IMR-90 (cell line): ENCODE data around the gene GRAMD4. TPM values are rescaled to one million over a fixed set of nuclear protein-coding genes. Genes with fewer than 3 reads are reported as not detected.

Experiments
- ATAC-seq: fragments of 200-7000 bp; cut with Tn5 transposase; 2 replicates; pipeline ENCODE4 v1.9.1; 2020; ENCODE audit warnings: low read depth, mild to moderate bottlenecking, moderate library complexity
- BruUV-seq: library from RNA; stranded (reverse); fragments of 400-500 nt; replicated peaks from 2 replicates; lab custom pipeline; 2021; lab: Mats Ljungman, UMichigan
- CTCF ChIA-PET: fragments of 300-600 bp; formaldehyde crosslinking; extraction: SDS; loops from one replicate; lab custom pipeline; 2021; ENCODE audit warnings: antibody characterized with exemption; lab: Yijun Ruan, JAX
- POLR2A ChIA-PET: fragments of 300-600 bp; sonication (Branson Sonifier 250); formaldehyde crosslinking; loops from one replicate; lab custom pipeline; 2022; ENCODE audit warnings: antibody characterized with exemption; ENCODE audit not compliant: unreplicated experiment; lab: Charles Lee
- DNase-seq: peaks from one replicate; pipeline ENCODE4 v3.0.0; 2013
- H2AFZ ChIP-seq: replicated peaks from 2 replicates; pipeline ENCODE3; 2013; ENCODE audit warnings: low read length, mild to moderate bottlenecking; ENCODE audit not compliant: poor library complexity
- H2AK5ac ChIP-seq: 2 replicates; pipeline ENCODE4 v1.6.1; 2013; ENCODE audit warnings: low read depth, low read length, inconsistent platforms
- H2AK9ac ChIP-seq: replicated peaks from 2 replicates; pipeline ENCODE3; 2013; ENCODE audit warnings: mild to moderate bottlenecking, low read depth, low read length, moderate library complexity; ENCODE audit not compliant: poor library complexity
- H2BK120ac ChIP-seq: 2 replicates; pipeline ENCODE4 v1.6.1; 2013; ENCODE audit warnings: low read depth, low read length, inconsistent platforms
- H2BK15ac ChIP-seq: 3 replicates; pipeline ENCODE4 v1.6.1; 2013; ENCODE audit warnings: low read depth, low read length, inconsistent platforms
- H2BK20ac ChIP-seq: 2 replicates; pipeline ENCODE4 v1.6.1; 2013; ENCODE audit warnings: low read depth, mild to moderate bottlenecking, inconsistent platforms, low read length, moderate library complexity
- H2BK5ac ChIP-seq: 2 replicates; pipeline ENCODE4 v1.6.1; 2013; ENCODE audit warnings: mild to moderate bottlenecking, low read depth, low read length, inconsistent platforms; ENCODE audit not compliant: poor library complexity, severe bottlenecking
- H3K14ac ChIP-seq: replicated peaks from 2 replicates; pipeline ENCODE4 v1.6.1; 2013; ENCODE audit warnings: low read depth, low read length, inconsistent platforms
- H3K18ac ChIP-seq: 2 replicates; pipeline ENCODE4 v1.6.1; 2013; ENCODE audit warnings: low read depth, low read length, control low read depth
- H3K23ac ChIP-seq: 2 replicates; pipeline ENCODE4 v1.6.1; 2013; ENCODE audit warnings: low read depth, low read length, inconsistent platforms
- H3K27ac ChIP-seq: 2 replicates; pipeline ENCODE4 v1.5.1; 2013; ENCODE audit warnings: mild to moderate bottlenecking, control low read depth, low read length; ENCODE audit not compliant: insufficient read depth
- H3K27me3 ChIP-seq: 2 replicates; pipeline ENCODE4 v1.6.1; 2013; ENCODE audit warnings: low read length; ENCODE audit not compliant: control insufficient read depth, insufficient read depth
- H3K36me3 ChIP-seq: 2 replicates; pipeline ENCODE4 v1.6.1; 2013; ENCODE audit warnings: low read length, mixed read lengths; ENCODE audit not compliant: control insufficient read depth, insufficient read depth
- H3K4ac ChIP-seq: 2 replicates; pipeline ENCODE4 v1.6.1; 2013; ENCODE audit warnings: low read depth, low read length, inconsistent platforms
- H3K4me1 ChIP-seq: 2 replicates; pipeline ENCODE4 v1.6.1; 2013; ENCODE audit warnings: low read length, mixed read lengths; ENCODE audit not compliant: control insufficient read depth, insufficient read depth
- H3K4me2 ChIP-seq: 2 replicates; pipeline ENCODE4 v1.6.1; 2013; ENCODE audit warnings: low read depth, mild to moderate bottlenecking, control low read depth, low read length, moderate library complexity
- H3K4me3 ChIP-seq: 2 replicates; pipeline ENCODE4 v1.5.1; 2013; ENCODE audit warnings: low read depth, mild to moderate bottlenecking, control low read depth, low read length, moderate library complexity; ENCODE audit not compliant: insufficient read depth
- H3K56ac ChIP-seq: 2 replicates; pipeline ENCODE4 v1.6.1; 2013; ENCODE audit warnings: low read length, inconsistent platforms; ENCODE audit not compliant: insufficient read depth; ENCODE audit errors: extremely low read depth
- H3K79me1 ChIP-seq, 2 experiments: 2 replicates each; pipeline ENCODE4 v1.6.1; 2013; ENCODE audit warnings: low read length in 2 of 2, inconsistent platforms in 1 of 2, low read depth in 1 of 2
- H3K9ac ChIP-seq: 2 replicates; pipeline ENCODE4 v1.6.1; 2013; ENCODE audit warnings: low read depth, low read length, control low read depth
- H3K9me1 ChIP-seq: 2 replicates; pipeline ENCODE4 v1.6.1; 2013; ENCODE audit warnings: low read length, inconsistent platforms; ENCODE audit not compliant: insufficient read depth
- H3K9me3 ChIP-seq: 2 replicates; pipeline ENCODE4 v1.6.1; 2013; ENCODE audit warnings: low read length; ENCODE audit not compliant: control insufficient read depth, insufficient read depth
- H4K20me1 ChIP-seq: 2 replicates; pipeline ENCODE4 v1.6.1; 2013; ENCODE audit warnings: low read length, inconsistent platforms; ENCODE audit not compliant: insufficient read depth
- H4K5ac ChIP-seq: 2 replicates; pipeline ENCODE4 v1.6.1; 2013; ENCODE audit warnings: mild to moderate bottlenecking, low read depth, low read length, control low read depth
- H4K8ac ChIP-seq, 2 experiments: 2 replicates each; pipeline ENCODE4 v1.6.1; 2013; ENCODE audit warnings: low read depth in 2 of 2, low read length in 2 of 2, control low read depth in 1 of 2, inconsistent platforms in 1 of 2
- H4K91ac ChIP-seq: 2 replicates; pipeline ENCODE4 v1.6.1; 2013; ENCODE audit warnings: low read depth, low read length, inconsistent platforms; ENCODE audit not compliant: insufficient read depth
- BHLHE40 ChIP-seq: fragments of 150-350 bp; IDR thresholded peaks from 2 replicates; pipeline ENCODE4 v1.6.1; 2016; ENCODE audit warnings: mild to moderate bottlenecking, low read depth, low read length
- CEBPB ChIP-seq: IDR thresholded peaks from 2 replicates; pipeline ENCODE4 v1.6.1; 2012; ENCODE audit warnings: low read depth, low read length, improper control_type of control experiment
- CHD1 ChIP-seq: IDR thresholded peaks from 2 replicates; pipeline ENCODE4 v1.6.1; 2012; ENCODE audit warnings: low read depth, low read length, improper control_type of control experiment
- FOS ChIP-seq: fragments of 150-350 bp; IDR thresholded peaks from 2 replicates; pipeline ENCODE4 v1.6.1; 2016; ENCODE audit warnings: low read depth, low read length
- MAFK ChIP-seq: IDR thresholded peaks from 2 replicates; pipeline ENCODE4 v1.6.1; 2012; ENCODE audit warnings: low read depth, low read length, improper control_type of control experiment
- MAZ ChIP-seq: IDR thresholded peaks from 2 replicates; pipeline ENCODE4 v1.6.1; 2012; ENCODE audit warnings: low read depth, mild to moderate bottlenecking, low read length, improper control_type of control experiment, moderate library complexity, borderline replicate concordance
- MXI1 ChIP-seq: IDR thresholded peaks from 2 replicates; pipeline ENCODE4 v1.6.1; 2012; ENCODE audit warnings: low read depth, mild to moderate bottlenecking, low read length, moderate library complexity, borderline replicate concordance
- NFE2L2 ChIP-seq: fragments of 150-350 bp; IDR thresholded peaks from 2 replicates; pipeline ENCODE4 v1.6.1; 2016; ENCODE audit warnings: low read depth, mild to moderate bottlenecking, low read length
- POLR2A ChIP-seq: IDR thresholded peaks from 2 replicates; pipeline ENCODE4 v1.6.1; 2012; ENCODE audit warnings: mild to moderate bottlenecking, low read depth, low read length
- RAD21 ChIP-seq: IDR thresholded peaks from 2 replicates; pipeline ENCODE4 v1.6.1; 2012; ENCODE audit warnings: low read length, improper control_type of control experiment
- RCOR1 ChIP-seq: IDR thresholded peaks from 2 replicates; pipeline ENCODE4 v1.6.1; 2012; ENCODE audit warnings: mild to moderate bottlenecking, low read length, improper control_type of control experiment; ENCODE audit not compliant: insufficient replicate concordance
- RFX5 ChIP-seq: IDR thresholded peaks from 2 replicates; pipeline ENCODE4 v1.8.0; 2012; ENCODE audit warnings: low read depth, mild to moderate bottlenecking, low read length, moderate library complexity
- SMC3 ChIP-seq: fragments of 150-350 bp; IDR thresholded peaks from 2 replicates; pipeline ENCODE4 v1.6.1; 2016; ENCODE audit warnings: low read depth, mild to moderate bottlenecking, antibody characterized with exemption, low read length, moderate library complexity
- WGBS, 2 experiments: methylation state at CpG; one replicate each; pipeline versions ENCODE4 v1.1.5 to v1.1.7; 2013; ENCODE audit warnings: missing lambda C conversion rate in 2 of 2; ENCODE audit not compliant: insufficient read length in 1 of 2; ENCODE audit errors: extremely low coverage in 2 of 2; 5-methylcytosine and 5-hydroxymethylcytosine counted together
- dilution Hi-C: fragments of 300-500 bp; cut with HindIII; formaldehyde crosslinking; loops from one replicate; pipeline ENCODE4 v1.14.3; 2018; ENCODE audit warnings: low sequenced_read_pairs; ENCODE audit not compliant: unreplicated experiment
- in situ Hi-C: fragments of 300-500 bp; cut with MboI; formaldehyde crosslinking; loops from 3 replicates; pipeline ENCODE4 v1.14.3; 2019; ENCODE audit warnings: low sequenced_read_pairs, inconsistent platforms, mixed read lengths
- intact Hi-C: fragments of 100-400 bp; cut with micrococcal nuclease; formaldehyde crosslinking; loops from 2 replicates; pipeline ENCODE4 v1.10.0; 2022
- polyA plus RNA-seq, 3 experiments: library from polyadenylated mRNA; depleted of rRNA; stranded (reverse); fragments of >200 nt; gene quantifications; 2 replicates each; pipeline ENCODE4 v1.2.3, GENCODE V29; 2012; ENCODE audit warnings: low replicate concordance in 1 of 3
- total RNA-seq: library from RNA; depleted of rRNA; stranded (reverse); fragments of >200 nt; gene quantifications from 2 replicates; pipeline ENCODE4 v1.2.3, GENCODE V29; 2012
- TF ChIP-seq, protein P1 (sequence below): fragments of 150-350 bp; IDR thresholded peaks from 2 replicates; pipeline ENCODE4 v1.6.1; 2017; ENCODE audit warnings: mild to moderate bottlenecking, antibody characterized with exemption, low read length, low read depth
- TF ChIP-seq, protein P2 (sequence below): fragments of 150-350 bp; IDR thresholded peaks from 2 replicates; pipeline ENCODE4 v1.6.1; 2016; ENCODE audit warnings: low read depth, mild to moderate bottlenecking, low read length, moderate library complexity, borderline replicate concordance
- TF ChIP-seq, protein P3 (sequence below): conservative IDR thresholded peaks from 2 replicates; pipeline ENCODE4 v1.5.1; 2012; ENCODE audit warnings: mild to moderate bottlenecking, low read depth, low read length, improper control_type of control experiment

Gene GRAMD4
- total and polyA plus RNA-seq, 2 of the 4 experiments (the other 2 are of a cell fraction): 2.7 to 5.8 TPM

DNA sequence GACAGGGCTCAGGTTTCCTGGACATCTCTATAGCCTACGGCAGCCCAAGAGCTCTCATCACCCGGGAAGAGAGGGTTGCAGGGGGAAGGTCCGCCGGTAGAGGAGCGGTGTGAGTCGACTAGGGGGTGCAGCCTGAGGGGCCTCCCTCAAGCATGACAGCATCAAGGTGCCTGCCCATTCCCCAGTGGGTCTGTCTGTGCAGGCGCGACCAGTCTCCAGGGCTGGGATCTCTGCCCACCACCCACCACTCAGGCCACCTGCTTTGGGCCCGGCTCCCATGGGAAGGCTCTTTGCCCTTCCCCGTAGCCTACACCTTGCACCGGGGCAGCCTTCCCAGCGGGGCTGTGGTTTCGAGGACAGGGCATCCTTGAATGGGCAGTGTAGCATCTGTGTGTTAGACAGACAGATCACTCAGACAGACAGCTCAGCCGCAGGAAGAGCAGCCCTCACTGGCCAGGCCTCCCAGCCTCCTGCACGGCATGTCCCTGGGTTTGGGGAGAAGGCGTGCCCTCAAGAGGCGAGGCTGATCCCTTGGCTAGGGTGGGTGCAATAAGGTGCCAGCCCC, 88.7 kb downstream of the GRAMD4 start:
- Histone ChIP-seq H2AK9ac (no peak overlapping the region), H3K18ac (no peak overlapping the region), H2AK5ac (no peak overlapping the region), H2BK5ac (no peak overlapping the region), H3K4me1 (peaks cover 5% of the 10 kb centered on the region; the same call in 1 of the 2 replicates), H3K56ac (no peak overlapping the region), H3K4me3 (no peak overlapping the region), H4K8ac (no peak overlapping the region), H2BK15ac (no peak overlapping the region), H3K79me1 (peaks cover 23 to 44% of the 10 kb centered on the region in 2 experiments), H3K14ac (no peak overlapping the region), H3K4me2 (no peak overlapping the region), H4K5ac (no peak overlapping the region), H3K27ac (no peak overlapping the region), H3K9me1 (peaks cover 11% of the 10 kb centered on the region), H3K4ac (no peak overlapping the region), H3K23ac (no peak overlapping the region), H4K20me1 (peaks cover 15% of the 10 kb centered on the region), H3K9me3 (no peaks in the 10 kb centered on the region), H2AFZ (no peak overlapping the region), H3K9ac (no peak overlapping the region), H3K36me3 (peaks cover 64% of the 10 kb centered on the region), H4K91ac (no peak overlapping the region), H2BK120ac (no peak overlapping the region), H3K27me3 (no peaks in the 10 kb centered on the region), H2BK20ac (no peak overlapping the region)
- DNase-seq: no peak
- in situ Hi-C loops (no loop called here), intact Hi-C loops (no loop called here), dilution Hi-C loops (no loop called here)
- 100% methylated on average over 2 of the region's 17 CpGs; no CpG with 5 or more reads in 1 of the 2 experiments for WGBS, 2 experiments
- ChIA-PET POLR2A (no interaction called here), CTCF (no interaction called here)
- no TSS peak for BruUV-seq
- ATAC-seq: no peak
- TF ChIP-seq MXI1 (no peak), FOS (no peak), CHD1 (no peak), MAZ (no peak), NFE2L2 (no peak), RCOR1 (no peak), POLR2A (no peak), BHLHE40 (no peak), CEBPB (no peak), RFX5 (no peak), MAFK (no peak), SMC3 (no peak), RAD21 (no peak)
- TF ChIP-seq, protein P1, sequence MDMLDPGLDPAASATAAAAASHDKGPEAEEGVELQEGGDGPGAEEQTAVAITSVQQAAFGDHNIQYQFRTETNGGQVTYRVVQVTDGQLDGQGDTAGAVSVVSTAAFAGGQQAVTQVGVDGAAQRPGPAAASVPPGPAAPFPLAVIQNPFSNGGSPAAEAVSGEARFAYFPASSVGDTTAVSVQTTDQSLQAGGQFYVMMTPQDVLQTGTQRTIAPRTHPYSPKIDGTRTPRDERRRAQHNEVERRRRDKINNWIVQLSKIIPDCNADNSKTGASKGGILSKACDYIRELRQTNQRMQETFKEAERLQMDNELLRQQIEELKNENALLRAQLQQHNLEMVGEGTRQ: no peak
- TF ChIP-seq, protein P2, sequence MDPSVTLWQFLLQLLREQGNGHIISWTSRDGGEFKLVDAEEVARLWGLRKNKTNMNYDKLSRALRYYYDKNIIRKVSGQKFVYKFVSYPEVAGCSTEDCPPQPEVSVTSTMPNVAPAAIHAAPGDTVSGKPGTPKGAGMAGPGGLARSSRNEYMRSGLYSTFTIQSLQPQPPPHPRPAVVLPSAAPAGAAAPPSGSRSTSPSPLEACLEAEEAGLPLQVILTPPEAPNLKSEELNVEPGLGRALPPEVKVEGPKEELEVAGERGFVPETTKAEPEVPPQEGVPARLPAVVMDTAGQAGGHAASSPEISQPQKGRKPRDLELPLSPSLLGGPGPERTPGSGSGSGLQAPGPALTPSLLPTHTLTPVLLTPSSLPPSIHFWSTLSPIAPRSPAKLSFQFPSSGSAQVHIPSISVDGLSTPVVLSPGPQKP: no peak
- TF ChIP-seq, protein P3, sequence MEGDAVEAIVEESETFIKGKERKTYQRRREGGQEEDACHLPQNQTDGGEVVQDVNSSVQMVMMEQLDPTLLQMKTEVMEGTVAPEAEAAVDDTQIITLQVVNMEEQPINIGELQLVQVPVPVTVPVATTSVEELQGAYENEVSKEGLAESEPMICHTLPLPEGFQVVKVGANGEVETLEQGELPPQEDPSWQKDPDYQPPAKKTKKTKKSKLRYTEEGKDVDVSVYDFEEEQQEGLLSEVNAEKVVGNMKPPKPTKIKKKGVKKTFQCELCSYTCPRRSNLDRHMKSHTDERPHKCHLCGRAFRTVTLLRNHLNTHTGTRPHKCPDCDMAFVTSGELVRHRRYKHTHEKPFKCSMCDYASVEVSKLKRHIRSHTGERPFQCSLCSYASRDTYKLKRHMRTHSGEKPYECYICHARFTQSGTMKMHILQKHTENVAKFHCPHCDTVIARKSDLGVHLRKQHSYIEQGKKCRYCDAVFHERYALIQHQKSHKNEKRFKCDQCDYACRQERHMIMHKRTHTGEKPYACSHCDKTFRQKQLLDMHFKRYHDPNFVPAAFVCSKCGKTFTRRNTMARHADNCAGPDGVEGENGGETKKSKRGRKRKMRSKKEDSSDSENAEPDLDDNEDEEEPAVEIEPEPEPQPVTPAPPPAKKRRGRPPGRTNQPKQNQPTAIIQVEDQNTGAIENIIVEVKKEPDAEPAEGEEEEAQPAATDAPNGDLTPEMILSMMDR: no peak
